Dedifferentiated amniotic fluid mesenchymal stem cell (primary cell): ENCODE data around the gene ANO8.
"Not testable (repeated sequence)": the region's sequence is repeated elsewhere in the genome, so short reads cannot be mapped to it uniquely, and the experiment has no call there.

ENCODE experiments used
- DNase-seq: peaks from one replicate; pipeline ENCODE4 v3.0.0-alpha.2; 2016; ENCODE audit errors: extremely low spot score

ANO8 gene

DNA sequence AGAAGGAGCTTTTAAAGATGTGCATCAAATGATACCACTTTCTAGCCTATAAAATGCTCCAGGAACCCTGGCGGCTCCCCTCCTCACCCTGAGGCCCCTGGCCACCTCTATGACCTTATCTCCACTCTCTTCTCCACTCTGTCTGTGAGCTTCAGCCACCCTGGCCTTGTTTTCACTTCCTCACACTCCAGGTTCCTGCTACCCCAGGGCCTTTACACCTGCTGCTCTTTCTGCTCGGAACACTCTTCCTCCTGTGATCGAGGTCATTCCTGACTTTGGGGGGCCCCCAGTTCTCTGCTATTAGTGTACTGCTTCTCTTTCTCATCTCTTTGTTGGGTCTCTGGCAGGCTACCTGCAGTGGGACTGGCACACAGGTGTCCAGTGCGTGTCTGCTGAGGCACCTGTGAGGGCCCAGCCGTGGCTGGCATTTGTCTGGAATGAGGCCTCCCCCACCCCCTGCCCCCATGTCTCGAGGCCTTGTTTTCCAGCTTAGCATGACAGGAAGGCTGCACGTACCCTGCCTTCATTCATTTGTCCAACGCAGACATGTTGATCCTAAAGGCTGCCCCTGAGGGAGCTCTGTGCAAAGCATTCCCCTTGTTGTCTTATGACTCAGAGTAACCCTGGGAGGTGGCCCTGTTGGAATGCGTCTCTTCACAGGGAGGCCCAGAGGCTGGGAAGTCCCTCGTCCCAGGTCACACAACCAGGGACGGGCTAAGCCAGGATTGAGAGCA lies 23.0 kb downstream of the ANO8 start:
- no peak for DNase-seq

DNA sequence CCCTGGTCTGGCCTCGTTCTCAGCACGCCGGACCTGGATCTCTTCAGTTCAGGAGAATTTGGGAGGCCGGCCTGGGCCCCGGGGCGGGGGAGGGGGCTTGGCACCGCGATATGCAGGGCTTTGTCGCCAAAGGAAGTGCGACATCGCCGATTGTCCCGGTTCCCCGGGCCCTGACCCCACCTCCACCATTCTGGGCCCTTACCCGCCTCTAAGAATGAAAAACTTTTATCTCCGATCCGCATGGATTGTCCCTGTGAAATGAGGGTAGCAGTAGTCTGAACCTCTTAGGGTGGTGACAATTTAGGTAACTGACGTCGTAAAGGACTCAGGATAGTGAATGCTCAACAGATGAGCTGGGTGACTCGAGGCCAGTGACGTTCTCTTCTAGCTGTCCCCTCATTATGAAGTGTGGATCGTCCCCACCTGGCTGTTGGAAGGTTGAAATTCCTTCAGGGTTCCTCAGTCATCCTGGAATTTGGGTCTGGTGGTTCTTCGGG lies 24.6 kb downstream of the ANO8 start:
- no peak for DNase-seq

DNA sequence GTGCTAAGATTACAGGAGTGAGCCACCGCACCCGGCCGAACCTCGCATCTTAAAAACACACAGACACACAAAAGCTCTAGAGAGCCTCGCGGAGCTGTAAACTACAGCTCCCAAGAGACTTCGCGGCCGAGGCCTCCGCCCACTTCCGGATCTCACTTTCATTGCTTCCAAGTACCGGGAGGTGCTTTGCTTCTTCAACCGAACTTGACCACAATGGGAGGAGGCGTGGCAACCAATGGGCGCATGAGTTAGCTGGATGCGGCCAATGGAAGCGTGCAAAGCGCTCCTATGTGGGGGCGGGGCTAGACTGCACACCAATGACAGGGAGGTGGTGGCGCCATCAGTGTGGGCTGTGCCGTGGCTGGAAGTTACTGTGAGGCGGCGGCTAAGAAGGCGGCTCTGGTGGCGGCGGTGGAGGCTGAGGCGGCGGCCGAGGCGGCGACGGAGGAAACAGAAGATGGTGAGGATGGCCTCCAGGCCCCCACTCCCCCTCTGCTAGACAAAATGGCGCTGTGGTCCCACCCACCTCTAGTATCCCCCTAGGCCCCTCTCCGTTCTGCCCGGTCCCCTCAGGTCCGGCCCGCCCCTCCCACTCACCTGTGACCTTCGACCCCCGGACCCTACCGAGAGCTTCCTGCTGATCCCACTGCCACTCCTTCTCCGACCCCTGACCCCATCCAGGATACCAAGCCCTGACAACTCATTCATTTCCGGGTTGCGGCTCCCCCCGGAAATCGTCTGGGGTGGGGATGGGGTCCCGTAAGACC lies 25.3 kb downstream of the ANO8 start, which contains the start of gene DDA1:
TSS of gene DDA1 (plus strand) at position 366 of the 767 bp plus-strand sequence. CDS start at position 458, 92 bp downstream.
- DNase-seq = peak; percentile 100

DNA sequence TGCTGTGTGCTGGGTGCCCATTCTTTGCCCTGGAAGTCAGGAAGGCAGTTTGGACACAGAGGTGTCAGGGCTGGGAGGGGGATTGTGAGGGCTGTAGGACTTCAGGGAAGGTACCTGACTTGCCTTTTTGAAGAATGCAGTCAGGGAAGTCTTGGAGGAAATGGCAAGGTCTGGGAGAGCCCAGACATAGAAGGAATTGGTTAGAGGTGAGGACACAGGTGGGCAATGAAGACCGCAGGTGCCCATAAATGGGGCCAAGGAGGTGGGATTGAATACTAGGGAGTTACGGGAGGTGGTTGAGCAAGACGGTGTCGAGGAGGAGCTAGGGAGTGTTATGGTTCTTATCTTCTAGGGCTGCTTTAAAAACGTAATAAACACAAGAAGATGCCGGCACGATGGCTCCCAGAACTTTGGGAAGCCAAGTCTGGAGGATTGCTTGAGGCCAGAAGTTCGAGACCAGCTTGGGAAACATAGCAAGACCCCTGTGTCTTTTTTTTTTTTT lies 26.7 kb downstream of the ANO8 start:
- no peak for DNase-seq

DNA sequence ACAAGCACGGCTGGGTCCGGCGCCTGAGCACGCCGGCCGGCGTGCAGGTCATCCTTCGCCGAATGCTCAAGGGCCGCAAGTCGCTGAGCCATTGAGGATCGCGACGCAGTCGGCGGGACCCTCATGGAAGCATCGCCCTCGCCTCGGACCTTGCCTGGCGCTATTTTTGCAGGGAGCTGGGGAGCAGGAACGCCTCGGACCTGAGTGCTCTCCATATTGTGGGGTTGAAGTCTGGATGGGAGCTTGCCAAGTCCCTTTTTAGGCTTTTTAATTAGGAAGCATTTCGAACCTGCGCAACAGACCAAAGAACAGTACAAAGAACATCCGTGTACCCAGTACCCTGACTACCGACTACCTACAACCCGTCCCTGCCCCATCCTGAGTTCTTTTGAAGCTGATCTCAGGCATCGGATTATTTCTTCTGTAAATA lies 28.4 kb downstream of the ANO8 start:
- DNase-seq = no peak

DNA sequence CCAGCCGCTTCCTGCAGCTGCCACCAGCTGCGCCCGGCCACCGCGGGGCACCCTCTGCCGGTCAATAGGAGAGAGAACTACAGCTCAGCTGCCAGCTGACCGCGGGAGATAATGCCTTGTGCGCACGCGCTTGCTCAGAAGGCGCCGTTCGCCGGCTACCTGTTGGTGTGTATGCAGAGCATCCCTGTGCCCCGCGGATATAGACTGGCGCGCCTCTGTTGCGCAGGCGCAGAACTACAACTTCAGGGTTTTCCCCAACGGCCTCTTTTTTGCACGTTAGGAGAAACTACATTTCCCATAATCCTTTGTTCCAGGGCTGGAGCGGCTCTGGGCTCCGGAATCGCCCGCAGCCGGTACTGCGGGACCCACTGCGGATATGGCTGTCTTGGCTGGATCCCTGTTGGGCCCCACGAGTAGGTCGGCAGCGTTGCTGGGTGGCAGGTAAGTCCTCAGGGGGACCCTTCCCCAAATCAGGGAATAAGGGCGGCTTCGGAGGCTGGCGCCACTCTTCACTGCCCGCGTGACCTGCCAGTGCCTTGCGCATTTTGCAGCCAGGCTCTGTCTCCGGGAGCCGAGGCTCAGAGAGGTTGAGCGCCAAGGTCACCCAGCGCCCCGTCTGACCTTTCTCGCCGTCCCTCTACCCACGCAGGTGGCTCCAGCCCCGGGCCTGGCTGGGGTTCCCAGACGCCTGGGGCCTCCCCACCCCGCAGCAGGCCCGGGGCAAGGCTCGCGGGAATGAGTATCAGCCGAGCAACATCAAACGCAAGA lies 29.0 kb downstream of the ANO8 start, which contains the start of gene MRPL34:
TSS of gene MRPL34 (plus strand) at position 356 of the 768 bp plus-strand sequence. CDS start at position 377, 21 bp downstream.
- DNase-seq = peak; percentile 97

DNA sequence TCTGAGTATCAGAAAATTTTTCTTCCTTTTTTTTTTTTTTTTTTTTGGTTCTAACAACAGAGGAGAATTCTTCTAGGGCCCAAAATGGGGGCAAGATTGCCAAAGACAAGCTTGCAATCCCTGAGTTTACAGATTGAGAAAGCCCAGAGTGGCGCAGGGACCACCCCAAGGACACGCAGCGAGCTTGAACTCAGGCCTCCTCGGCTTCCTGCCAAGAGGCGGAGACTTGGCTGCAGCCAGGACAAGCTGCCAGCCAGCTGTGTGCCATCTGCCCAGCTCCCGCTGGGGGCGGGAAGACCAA lies 29.5 kb downstream of the ANO8 start:
- DNase-seq = no peak

DNA sequence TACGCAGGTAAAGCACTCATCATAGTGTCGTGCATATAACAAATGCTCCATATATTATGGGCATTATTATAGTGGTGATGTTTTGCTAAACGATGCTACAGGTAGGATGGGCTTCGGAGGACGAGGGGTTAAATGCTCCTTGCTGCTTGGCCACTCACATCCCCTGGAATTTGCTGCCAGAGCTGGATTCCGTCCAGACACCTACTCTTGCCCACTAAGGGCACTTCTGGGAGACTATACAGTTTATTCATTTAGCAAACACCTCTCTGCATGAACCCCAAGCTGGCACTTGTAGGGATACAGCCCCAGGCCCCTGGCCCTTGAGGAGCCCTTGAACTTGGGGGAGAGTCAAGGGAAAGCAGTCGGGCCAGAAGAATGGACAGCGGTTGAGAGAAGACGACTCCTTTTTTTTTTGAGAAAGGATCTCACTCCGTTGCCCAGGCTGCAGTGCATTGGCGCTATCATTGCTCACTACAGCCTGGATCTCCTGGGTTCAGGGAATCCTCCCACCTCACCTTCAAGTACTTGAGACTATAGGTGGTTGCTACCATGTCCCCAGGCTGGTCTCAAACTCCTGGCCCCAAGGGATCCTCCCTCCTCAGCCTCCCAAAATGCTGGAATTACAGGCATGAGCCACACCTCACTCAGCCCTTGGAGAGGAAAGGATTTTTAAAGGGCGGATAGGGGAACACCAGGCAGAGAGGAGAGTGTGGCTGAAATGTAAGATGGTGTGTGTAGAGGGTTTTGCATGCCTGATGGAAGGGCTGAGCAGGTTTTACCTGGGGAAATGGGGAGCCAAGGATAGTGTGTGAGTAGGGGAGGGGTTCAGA lies 30.1 kb downstream of the ANO8 start:
- no peak for DNase-seq

DNA sequence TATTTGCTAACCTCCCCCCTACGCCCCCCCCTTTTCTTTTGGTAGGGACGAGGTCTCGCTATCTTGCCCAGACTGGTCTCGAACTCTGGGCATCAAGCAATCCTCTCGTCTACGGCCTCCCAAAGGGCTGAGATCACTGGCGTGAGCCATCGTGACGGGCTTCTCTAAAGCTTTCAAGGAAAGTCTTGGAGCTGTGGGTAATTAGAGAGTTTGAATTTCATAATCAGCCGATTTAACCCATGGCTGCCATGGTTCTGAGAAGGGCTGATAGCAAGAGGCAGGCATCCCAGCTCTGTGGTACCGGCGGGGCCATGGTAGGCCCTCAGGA lies 30.8 kb downstream of the ANO8 start:
- no peak for DNase-seq

DNA sequence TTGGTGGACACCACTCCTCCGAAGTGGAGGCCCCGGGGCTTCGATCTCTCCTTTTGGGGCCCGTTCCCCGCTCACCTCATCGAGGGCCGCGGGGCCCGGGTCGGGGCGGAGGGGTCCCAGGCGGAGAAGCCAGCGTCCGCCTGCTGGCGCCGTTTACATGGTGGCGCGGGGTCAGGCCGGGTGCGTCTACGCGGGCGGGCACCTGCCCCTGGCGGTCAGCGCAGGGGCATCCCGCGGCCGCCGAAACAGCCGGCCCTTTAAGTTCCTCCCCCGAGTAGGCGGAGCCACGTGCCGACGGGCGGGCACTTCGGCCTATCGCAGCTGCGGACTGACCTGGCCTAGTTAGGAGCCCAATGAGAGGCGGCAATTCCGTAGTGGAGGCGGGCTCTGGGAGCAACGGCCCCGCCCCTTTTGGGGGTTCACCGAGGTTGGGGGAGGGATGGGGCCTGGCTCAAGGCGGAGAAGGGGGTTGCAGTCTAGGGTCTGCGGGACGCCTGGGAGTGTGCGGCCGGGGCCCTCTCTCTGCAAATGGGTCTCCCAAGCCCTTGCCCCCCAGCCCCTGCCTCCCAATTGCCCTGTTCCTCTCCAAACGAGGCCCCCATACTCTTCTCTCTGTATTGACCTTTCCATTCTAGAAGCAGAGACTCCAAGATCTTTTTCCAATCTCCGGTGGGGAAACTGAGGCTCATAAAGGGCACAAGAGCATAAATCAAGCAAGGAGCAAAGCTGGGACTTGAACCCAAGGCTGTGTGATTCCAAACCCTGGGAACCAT lies 31.3 kb downstream of the ANO8 start, which contains the start of gene ABHD8:
TSS of gene ABHD8 (minus strand) at position 259 of the 773 bp plus-strand sequence. CDS start 1,809 bp downstream, outside the sequence.
- peak; percentile 97 for DNase-seq

DNA sequence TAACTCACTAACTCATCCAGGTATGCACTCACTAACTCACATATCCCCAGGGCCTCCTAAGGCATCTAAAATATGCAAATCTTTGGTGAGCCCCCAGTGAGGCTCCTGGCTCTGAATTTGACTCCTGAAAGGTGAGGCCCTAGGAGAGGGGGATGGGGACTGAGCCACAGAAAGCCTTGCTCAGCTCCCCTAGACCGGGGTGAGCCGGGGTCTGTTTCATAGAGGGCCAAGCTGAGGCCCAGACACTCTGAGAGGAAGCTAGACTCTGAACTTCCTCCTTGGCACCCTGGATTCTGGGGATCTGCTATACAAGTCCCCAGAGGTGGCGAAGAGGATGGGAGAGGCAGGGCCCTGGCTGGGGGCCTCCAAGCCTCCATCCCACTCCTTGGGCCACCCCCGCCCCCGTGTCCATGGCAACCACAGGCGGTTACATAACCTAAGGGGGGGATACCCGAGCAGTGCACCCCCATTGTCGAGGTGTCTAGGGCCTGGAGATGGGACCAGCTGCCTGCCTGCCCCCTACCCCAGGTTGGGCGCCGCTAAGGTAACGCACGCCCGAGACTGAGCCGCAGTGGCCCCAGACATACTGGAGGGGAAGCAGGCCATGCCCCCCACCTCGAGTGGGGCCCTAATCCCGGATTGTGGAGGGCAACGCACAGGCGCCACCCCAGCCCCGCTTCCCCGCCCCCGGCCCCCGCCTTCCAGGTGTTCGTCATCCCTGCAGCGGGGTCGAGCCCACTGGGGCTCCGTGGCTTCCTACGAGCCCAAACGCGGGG lies 32.1 kb downstream of the ANO8 start:
- no peak for DNase-seq

DNA sequence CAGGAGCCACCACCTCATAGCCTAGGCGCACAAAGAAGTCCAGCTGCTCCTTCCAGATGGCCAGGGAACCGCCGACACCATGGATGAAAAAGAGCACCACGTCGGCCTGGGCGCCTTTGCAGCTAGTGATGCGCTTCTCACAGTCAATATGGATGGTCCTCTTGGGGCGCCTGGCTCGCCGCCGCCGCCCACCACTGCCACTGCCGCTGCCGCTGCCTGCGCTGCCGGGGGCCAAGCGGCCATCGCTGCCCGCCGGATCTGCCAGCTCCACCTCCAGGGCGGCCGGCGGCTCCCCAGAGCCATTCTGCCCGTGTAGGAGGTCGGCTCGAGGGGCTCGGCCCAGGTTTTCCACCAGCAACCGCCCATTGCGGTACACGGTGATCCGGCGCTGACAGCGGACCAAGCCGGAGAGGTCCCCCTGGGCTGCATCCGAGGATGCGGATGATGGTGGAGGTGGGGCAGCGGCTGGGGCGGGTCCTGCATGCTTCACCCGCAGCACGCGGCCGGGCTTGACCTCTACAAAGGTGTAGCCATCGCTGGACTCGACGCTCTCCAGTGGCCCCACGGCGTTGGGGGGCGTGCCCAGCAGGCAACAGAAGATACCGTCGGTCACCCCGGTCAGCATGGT lies 33.5 kb downstream of the ANO8 start:
- DNase-seq = no peak

DNA sequence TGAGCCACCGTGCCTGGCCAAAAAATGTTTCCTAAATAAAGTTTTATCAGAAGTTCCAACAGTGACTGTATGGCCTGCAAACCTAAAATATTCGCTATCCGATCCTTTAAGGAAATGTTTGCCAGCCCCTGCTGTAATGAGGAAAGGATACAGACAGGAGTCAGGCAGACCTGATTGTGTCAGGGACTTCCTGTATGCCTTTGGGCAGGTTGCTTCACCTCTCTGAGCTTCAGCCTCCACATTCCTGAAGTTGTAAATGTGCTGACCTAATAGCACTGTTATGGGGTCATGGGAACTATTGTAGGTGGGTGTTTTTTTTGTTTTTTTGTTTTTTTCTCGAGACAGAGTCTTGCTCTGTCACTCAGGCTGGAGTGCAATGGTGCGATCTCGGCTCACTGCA lies 37.7 kb downstream of the ANO8 start:
- no peak for DNase-seq

DNA sequence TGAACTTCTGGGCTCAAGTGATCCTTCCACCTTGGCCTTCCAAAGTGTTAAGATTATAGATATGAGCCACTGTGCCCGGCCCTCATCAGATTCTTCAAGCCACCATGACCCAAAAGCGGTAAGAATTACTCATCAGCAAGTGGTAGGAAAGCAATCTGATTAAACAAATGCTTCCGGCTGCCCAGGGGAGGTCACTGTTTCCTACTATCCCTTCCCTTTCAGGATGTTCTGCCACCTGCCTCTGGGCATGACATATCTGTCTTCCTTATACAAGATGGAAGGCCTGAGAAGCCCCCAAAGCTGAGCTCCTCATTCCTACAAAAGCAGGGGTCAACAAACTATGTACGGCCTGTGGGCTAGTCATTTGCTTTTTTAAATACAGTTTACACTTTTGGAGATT lies 38.4 kb downstream of the ANO8 start:
- DNase-seq = no peak

DNA sequence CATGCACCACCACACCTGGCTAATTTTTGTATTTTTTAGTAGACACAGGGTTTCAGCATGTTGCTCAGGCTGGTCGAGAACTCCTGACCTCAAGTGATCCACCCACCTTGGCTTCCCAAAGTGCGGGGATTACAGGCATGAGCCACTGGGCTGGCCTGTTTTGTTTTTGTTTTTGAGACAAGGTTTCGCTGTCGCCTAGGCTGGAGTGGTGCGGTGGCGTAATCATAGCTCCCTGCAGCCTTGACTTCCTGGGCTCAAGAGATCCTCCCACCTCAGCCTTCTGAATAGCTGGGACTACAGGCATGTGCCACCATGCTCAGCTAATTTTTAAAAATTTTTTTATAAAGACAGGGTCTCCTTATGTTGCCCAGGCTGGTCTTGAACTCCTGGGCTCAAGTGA lies 39.1 kb downstream of the ANO8 start:
- not testable (repeated sequence) for DNase-seq

DNA sequence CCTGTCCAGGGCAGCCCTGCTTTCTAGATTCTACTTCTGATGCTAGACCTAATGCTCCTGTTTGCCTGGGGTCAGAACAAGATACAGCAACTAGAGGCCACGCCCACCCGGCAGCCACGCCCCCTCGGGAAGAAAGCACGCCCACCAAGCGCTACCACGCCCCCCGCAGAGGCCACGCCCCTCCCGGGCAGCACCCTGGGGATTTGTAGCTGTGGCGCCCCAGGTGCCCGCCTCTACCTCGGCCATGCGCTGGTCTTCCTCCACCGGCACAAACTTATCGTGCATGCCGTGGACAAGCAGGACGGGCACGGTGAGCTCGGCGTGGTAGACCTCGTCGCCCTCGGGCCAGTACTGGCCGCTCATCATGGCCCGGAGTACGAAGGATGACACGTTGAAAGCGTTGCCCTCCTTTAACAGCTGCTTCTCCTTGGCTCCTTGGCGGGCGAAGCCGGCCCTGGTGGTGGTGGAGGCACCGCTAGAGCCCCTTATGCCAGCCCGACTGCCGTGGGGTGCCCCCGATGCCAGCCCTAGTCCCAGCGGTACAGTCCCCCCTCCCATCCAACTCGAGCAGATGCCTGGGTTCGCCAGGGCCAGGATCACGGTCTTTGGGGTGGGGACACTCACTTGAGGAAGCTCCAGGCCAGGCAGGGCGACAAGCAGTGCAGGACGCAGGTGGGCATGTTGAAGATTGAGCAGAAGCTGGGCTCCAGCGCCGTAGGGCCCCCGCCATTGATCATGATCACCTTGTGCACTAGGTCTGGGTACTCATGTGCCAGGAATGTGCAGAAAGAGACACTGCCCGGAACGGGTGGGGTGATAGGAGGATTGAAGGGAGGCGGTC lies 40.4 kb downstream of the ANO8 start:
- no peak for DNase-seq

DNA sequence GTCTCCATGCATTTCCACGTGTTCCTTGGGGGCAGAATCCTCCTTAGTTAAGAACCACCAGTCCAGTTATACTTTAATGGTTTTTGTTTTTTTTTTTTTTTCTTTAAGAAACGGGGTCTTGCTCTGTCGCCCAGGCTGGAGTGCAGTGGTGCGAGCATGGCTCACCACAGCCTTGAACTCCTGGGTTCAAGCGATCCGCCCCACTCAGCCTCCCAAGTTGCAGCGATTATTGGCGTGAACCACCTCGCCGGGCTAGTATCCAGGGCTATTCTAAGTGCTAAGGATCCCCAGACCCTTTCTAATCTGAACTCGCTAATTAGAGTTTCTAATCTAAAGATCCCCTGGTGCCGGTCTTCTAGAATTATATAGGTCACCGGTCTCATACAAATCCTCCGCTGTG lies 41.0 kb downstream of the ANO8 start:
- no peak for DNase-seq
